BLaER1 treated with 17β-estradiol and CSF1 and Interleukin-3, amounts not matched to agents 10 nM and 100 nM (cell line): ENCODE results near the gene LLPH.

Source experiments
- H3K27ac ChIP-seq, 11 experiments: shearing (Covaris generic); formaldehyde crosslinking; 2 replicates each; pipeline ENCODE4 v1.8.1; 2022
- H3K27me3 ChIP-seq, 11 experiments: shearing (Covaris generic); formaldehyde crosslinking; 2 replicates each; pipeline ENCODE4 v1.8.1; 2022
- H3K36me3 ChIP-seq, 11 experiments: shearing (Covaris generic); formaldehyde crosslinking; 2 replicates each; pipeline ENCODE4 v1.8.1; 2022
- H3K4me1 ChIP-seq, 10 experiments: shearing (Covaris generic); formaldehyde crosslinking; 2 replicates each; pipeline ENCODE4 v1.8.1; 2022
- H3K4me2 ChIP-seq, 11 experiments: shearing (Covaris generic); formaldehyde crosslinking; 2 replicates each; pipeline ENCODE4 v1.8.1; 2022
- H3K4me3 ChIP-seq, 10 experiments: shearing (Covaris generic); formaldehyde crosslinking; 2 replicates each; pipeline ENCODE4 v1.8.1; 2022
- H3K9ac ChIP-seq, 11 experiments: shearing (Covaris generic); formaldehyde crosslinking; 2 replicates each; pipeline ENCODE4 v1.8.1; 2022
- H3K9me3 ChIP-seq, 11 experiments: shearing (Covaris generic); formaldehyde crosslinking; replicated peaks in 1 of 11; 2 replicates each; pipeline ENCODE4 v1.8.1; 2022
- H4K20me1 ChIP-seq, 11 experiments: shearing (Covaris generic); formaldehyde crosslinking; 2 replicates each; pipeline ENCODE4 v1.8.1; 2022
- Cebpa-rat ChIP-seq, 11 experiments: shearing (Covaris generic); IDR thresholded peaks; 2 replicates each; pipeline ENCODE4 v1.8.1; 2022

The LLPH gene

GRCh38 chr12:66165141-66165540 is 34.6 kb upstream of the LLPH start:
- no peaks in the 10 kb centered on the region for H3K27me3 ChIP-seq
- H3K4me2 ChIP-seq: no peak overlapping the region
- peaks cover 34 to 74% (median 56%) of the 10 kb centered on the region in 11 experiments for H3K36me3 ChIP-seq
- no peak overlapping the region for H3K27ac ChIP-seq
- no peak overlapping the region for H3K9ac ChIP-seq
- peaks cover 12 to 45% (median 16%) of the 10 kb centered on the region in 10 experiments for H3K4me1 ChIP-seq
- peaks cover 51 to 80% (median 61%) of the 10 kb centered on the region in 11 experiments for H3K9me3 ChIP-seq
- no peaks in the 10 kb centered on the region for H4K20me1 ChIP-seq
- no peak for TF ChIP-seq Cebpa-rat (IDR thresholded peaks at IDR 0.05)
- H3K4me3 ChIP-seq: peak overlapping the region in 1 of 10 experiments; percentile 36; a peak in 1 of 20 replicates

GRCh38 chr12:66164349-66164821 is 33.8 kb upstream of the LLPH start:
- Histone ChIP-seq H3K9me3 (peaks cover 58 to 87% (median 68%) of the 10 kb centered on the region in 11 experiments), H3K27me3 (no peaks in the 10 kb centered on the region), H3K4me2 (no peak overlapping the region), H3K36me3 (peaks cover 40 to 82% (median 64%) of the 10 kb centered on the region in 11 experiments), H3K4me1 (peaks cover 12 to 50% (median 16%) of the 10 kb centered on the region in 10 experiments), H4K20me1 (no peaks in the 10 kb centered on the region), H3K27ac (no peak overlapping the region), H3K9ac (no peak overlapping the region), H3K4me3 (no peak overlapping the region)
- TF ChIP-seq Cebpa-rat (IDR thresholded peaks at IDR 0.05): no peak

GRCh38 chr12:66163289-66163688 is 32.7 kb upstream of the LLPH start:
- TF ChIP-seq Cebpa-rat (IDR thresholded peaks at IDR 0.05): no peak
- H4K20me1 ChIP-seq: no peaks in the 10 kb centered on the region
- no peak overlapping the region for H3K4me3 ChIP-seq
- no peaks in the 10 kb centered on the region for H3K27me3 ChIP-seq
- H3K27ac ChIP-seq: peak overlapping the region in 2 of 11 experiments; percentile 18 to 27; a peak in 2 of 22 replicates
- H3K9me3 ChIP-seq: peaks cover 63 to 98% (median 76%) of the 10 kb centered on the region in 11 experiments
- peaks cover 6 to 58% (median 12%) of the 10 kb centered on the region in 10 experiments for H3K4me1 ChIP-seq
- peaks cover 49 to 92% (median 73%) of the 10 kb centered on the region in 11 experiments for H3K36me3 ChIP-seq
- H3K9ac ChIP-seq: no peak overlapping the region
- peak overlapping the region in 5 of 11 experiments; percentile 5 to 36 (median 20); a peak in 7 of 22 replicates for H3K4me2 ChIP-seq

- H3K9me3 ChIP-seq: peaks cover 63 to 95% (median 75%) of the 10 kb centered on the region in 11 experiments
- no peaks in the 10 kb centered on the region for H3K27me3 ChIP-seq
- peaks cover 49 to 94% (median 68%) of the 10 kb centered on the region in 11 experiments for H3K36me3 ChIP-seq
- no peak for TF ChIP-seq Cebpa-rat (IDR thresholded peaks at IDR 0.05)
- H3K9ac ChIP-seq: no peak overlapping the region
- peak overlapping the region in 3 of 11 experiments; percentile 14 to 36 (median 36); a peak in 4 of 22 replicates for H3K4me2 ChIP-seq
- no peaks in the 10 kb centered on the region for H4K20me1 ChIP-seq
- no peak overlapping the region for H3K27ac ChIP-seq
- no peak overlapping the region for H3K4me3 ChIP-seq
- peaks cover under 1 to 53% (median 7%) of the 10 kb centered on the region in 10 experiments; a peak in 17 of 20 replicates for H3K4me1 ChIP-seq
Measured at GRCh38 chr12:66162701-66163100, 32.2 kb upstream of the LLPH start.

- Histone ChIP-seq H3K4me1 (peaks cover 0 to 45% (median 4%) of the 10 kb centered on the region in 10 experiments; a peak in 9 of 20 replicates), H3K4me2 (no peak overlapping the region), H3K27me3 (no peaks in the 10 kb centered on the region), H3K4me3 (no peak overlapping the region), H4K20me1 (peaks cover 0 to 8% (median 0%) of the 10 kb centered on the region in 11 experiments; a peak in 1 of 22 replicates), H3K9me3 (peaks cover 44 to 75% (median 57%) of the 10 kb centered on the region in 11 experiments), H3K9ac (no peak overlapping the region), H3K27ac (no peak overlapping the region), H3K36me3 (peaks cover 31 to 89% (median 53%) of the 10 kb centered on the region in 11 experiments)
- TF ChIP-seq Cebpa-rat (IDR thresholded peaks at IDR 0.05): no peak
Measured at GRCh38 chr12:66160704-66161103, 30.2 kb upstream of the LLPH start.

GRCh38 chr12:66159123-66159522 is 28.6 kb upstream of the LLPH start:
- H3K9ac ChIP-seq: no peak overlapping the region
- no peaks in the 10 kb centered on the region for H3K27me3 ChIP-seq
- no peak for TF ChIP-seq Cebpa-rat (IDR thresholded peaks at IDR 0.05)
- H3K4me1 ChIP-seq: peaks cover 0 to 51% (median 4%) of the 10 kb centered on the region in 10 experiments; a peak in 9 of 20 replicates
- no peak overlapping the region for H3K27ac ChIP-seq
- peaks cover 25 to 79% (median 42%) of the 10 kb centered on the region in 11 experiments for H3K36me3 ChIP-seq
- peaks cover 0 to 22% (median 0%) of the 10 kb centered on the region in 11 experiments; a peak in 4 of 22 replicates for H4K20me1 ChIP-seq
- H3K4me3 ChIP-seq: no peak overlapping the region
- peak overlapping the region in 2 of 11 experiments; percentile 27 to 36; a peak in 4 of 22 replicates for H3K4me2 ChIP-seq
- H3K9me3 ChIP-seq: peaks cover 28 to 59% (median 41%) of the 10 kb centered on the region in 11 experiments

- Histone ChIP-seq H3K9me3 (peaks cover 20 to 34% (median 27%) of the 10 kb centered on the region in 11 experiments; a peak in 21 of 22 replicates), H4K20me1 (peaks cover 0 to 23% (median 0%) of the 10 kb centered on the region in 11 experiments; a peak in 4 of 22 replicates), H3K4me3 (no peak overlapping the region), H3K4me2 (no peak overlapping the region), H3K4me1 (peaks cover 0 to 43% (median 0%) of the 10 kb centered on the region in 10 experiments; a peak in 5 of 20 replicates), H3K27me3 (no peaks in the 10 kb centered on the region), H3K27ac (no peak overlapping the region), H3K9ac (no peak overlapping the region), H3K36me3 (peaks cover 25 to 62% (median 39%) of the 10 kb centered on the region in 11 experiments)
- TF ChIP-seq Cebpa-rat (IDR thresholded peaks at IDR 0.05): no peak
Measured at GRCh38 chr12:66156654-66157053, 26.1 kb upstream of the LLPH start.

- no peak overlapping the region for H3K27ac ChIP-seq
- H3K27me3 ChIP-seq: no peaks in the 10 kb centered on the region
- H3K36me3 ChIP-seq: peaks cover 18 to 62% (median 38%) of the 10 kb centered on the region in 11 experiments
- peaks cover 0 to 50% (median 7%) of the 10 kb centered on the region in 10 experiments; a peak in 13 of 20 replicates for H3K4me1 ChIP-seq
- H3K9ac ChIP-seq: no peak overlapping the region
- no peak for TF ChIP-seq Cebpa-rat (IDR thresholded peaks at IDR 0.05)
- peaks cover 6 to 33% (median 24%) of the 10 kb centered on the region in 11 experiments; a peak in 20 of 22 replicates for H3K9me3 ChIP-seq
- H4K20me1 ChIP-seq: peaks cover 0 to 23% (median 0%) of the 10 kb centered on the region in 11 experiments; a peak in 4 of 22 replicates
- H3K4me3 ChIP-seq: no peak overlapping the region
- no peak overlapping the region for H3K4me2 ChIP-seq
Measured at GRCh38 chr12:66154776-66155175, 24.2 kb upstream of the LLPH start.

GRCh38 chr12:66152732-66153131 is 22.2 kb upstream of the LLPH start:
- Histone ChIP-seq H3K4me2 (no peak overlapping the region; a peak in 1 of 22 replicates), H3K27me3 (no peaks in the 10 kb centered on the region), H3K9ac (no peak overlapping the region), H3K9me3 (peaks cover 0 to 18% (median 11%) of the 10 kb centered on the region in 11 experiments; a peak in 13 of 22 replicates), H4K20me1 (peaks cover 0 to 23% (median 0%) of the 10 kb centered on the region in 11 experiments; a peak in 4 of 22 replicates), H3K4me3 (no peak overlapping the region), H3K36me3 (peaks cover 11 to 66% (median 41%) of the 10 kb centered on the region in 11 experiments; a peak in 21 of 22 replicates), H3K27ac (no peak overlapping the region), H3K4me1 (peaks cover 0 to 49% (median 7%) of the 10 kb centered on the region in 10 experiments; a peak in 13 of 20 replicates)
- no peak for TF ChIP-seq Cebpa-rat (IDR thresholded peaks at IDR 0.05)
